Astrocyte (in vitro differentiated cells and primary cell): ENCODE data around the gene AQP1. TPM values are rescaled to one million over a fixed set of nuclear protein-coding genes. Genes with fewer than 3 reads are reported as not detected.

Experiments used
- DNase-seq: peaks from one replicate; pipeline ENCODE4 v3.0.0-alpha.2; 2010; ENCODE audit warnings: low read depth
- FAIRE-seq: peaks from 2 replicates; lab custom pipeline; 2011; peaks lifted over from hg19 to GRCh38; lab: Jason Lieb, UNC
- H2AFZ ChIP-seq: 2 replicates; pipeline ENCODE4 v1.6.0; 2012; ENCODE audit warnings: low read depth, low read length, inconsistent platforms
- H3K27ac ChIP-seq: 2 replicates; pipeline ENCODE4 v1.5.1; 2011; ENCODE audit warnings: low read depth, low read length, inconsistent platforms
- H3K27me3 ChIP-seq: 2 replicates; pipeline ENCODE4 v1.6.0; 2011; ENCODE audit warnings: low read length, inconsistent platforms; ENCODE audit not compliant: insufficient read depth
- H3K36me3 ChIP-seq: 2 replicates; pipeline ENCODE4 v1.5.1; 2011; ENCODE audit warnings: low read length, inconsistent platforms; ENCODE audit not compliant: insufficient read depth
- H3K4me1 ChIP-seq: 2 replicates; pipeline ENCODE4 v1.5.1; 2011; ENCODE audit warnings: low read length, inconsistent platforms; ENCODE audit not compliant: insufficient read depth
- H3K4me2 ChIP-seq: 2 replicates; pipeline ENCODE4 v1.6.0; 2012; ENCODE audit warnings: low read length, inconsistent platforms
- H3K4me3 ChIP-seq: 2 replicates; pipeline ENCODE4 v1.5.1; 2011; ENCODE audit warnings: low read depth, mild to moderate bottlenecking, low read length, inconsistent platforms; ENCODE audit not compliant: insufficient read depth
- H3K79me2 ChIP-seq: 2 replicates; pipeline ENCODE4 v1.6.0; 2012; ENCODE audit warnings: mild to moderate bottlenecking, low read length, inconsistent platforms; ENCODE audit not compliant: insufficient read depth
- H3K9ac ChIP-seq: 2 replicates; pipeline ENCODE4 v1.6.0; 2012; ENCODE audit warnings: mild to moderate bottlenecking, low read length, inconsistent platforms
- H3K9me3 ChIP-seq: 2 replicates; pipeline ENCODE4 v1.5.1; 2012; ENCODE audit warnings: low read depth, mild to moderate bottlenecking, low read length, inconsistent platforms; ENCODE audit not compliant: insufficient read depth
- H4K20me1 ChIP-seq: 2 replicates; pipeline ENCODE4 v1.6.0; 2012; ENCODE audit warnings: low read length, inconsistent platforms; ENCODE audit not compliant: insufficient read depth
- H3K27ac Mint-ChIP-seq: one replicate; pipeline ENCODE4 v1.8.0; 2021; ENCODE audit warnings: mild to moderate bottlenecking, mixed read lengths; ENCODE audit not compliant: unreplicated experiment
- H3K27me3 Mint-ChIP-seq: one replicate; pipeline ENCODE4 v1.8.0; 2021; ENCODE audit warnings: low read depth, mixed read lengths; ENCODE audit not compliant: unreplicated experiment
- H3K36me3 Mint-ChIP-seq: one replicate; pipeline ENCODE4 v1.8.0; 2021; ENCODE audit warnings: low read depth, mixed read lengths; ENCODE audit not compliant: unreplicated experiment
- H3K4me1 Mint-ChIP-seq: one replicate; pipeline ENCODE4 v1.8.0; 2021; ENCODE audit warnings: low read depth, mixed read lengths; ENCODE audit not compliant: unreplicated experiment
- H3K4me3 Mint-ChIP-seq: one replicate; pipeline ENCODE4 v1.8.0; 2021; ENCODE audit warnings: mild to moderate bottlenecking, moderate library complexity, mixed read lengths; ENCODE audit not compliant: unreplicated experiment
- H3K9me3 Mint-ChIP-seq: one replicate; pipeline ENCODE4 v1.8.0; 2021; ENCODE audit warnings: mild to moderate bottlenecking, mixed read lengths; ENCODE audit not compliant: unreplicated experiment
- EZH2 ChIP-seq: IDR thresholded peaks from 2 replicates; pipeline ENCODE4 v1.6.1; 2012; ENCODE audit warnings: mild to moderate bottlenecking, low read length, inconsistent platforms; ENCODE audit not compliant: insufficient read depth
- total RNA-seq: library from RNA; stranded (reverse); gene quantifications from 2 replicates; pipeline ENCODE4 v1.2.1, GENCODE V29; 2021
- TF ChIP-seq, protein P1 (sequence below): IDR thresholded peaks from 2 replicates; pipeline ENCODE4 v1.5.1; 2011; ENCODE audit warnings: low read depth, mild to moderate bottlenecking, inconsistent platforms, low read length, moderate library complexity; ENCODE audit not compliant: insufficient read depth

The AQP1 gene
- total RNA-seq, 1 donor from 2014 or later: 6.7 TPM

DNA sequence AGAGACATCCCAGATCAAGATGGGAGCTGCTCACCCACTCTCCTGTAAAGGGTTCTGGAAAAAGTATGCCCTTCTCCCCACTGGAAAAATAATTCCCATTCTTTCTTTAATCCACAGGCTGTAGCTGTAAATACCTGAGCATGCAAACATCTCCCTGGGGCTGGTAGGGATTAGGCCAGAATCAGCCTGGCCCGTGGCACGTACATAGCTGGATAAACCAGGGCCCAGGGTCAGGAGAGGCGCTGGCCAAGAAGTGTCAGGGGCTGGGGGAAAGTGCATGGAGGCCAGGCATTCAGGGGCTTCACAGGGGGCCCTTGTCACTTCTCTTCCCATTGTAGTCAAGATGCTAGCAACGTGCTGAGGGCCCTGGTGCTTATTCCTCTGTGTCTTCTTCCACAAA, 30.7 kb upstream of the AQP1 start:
- no peaks in the 10 kb centered on the region for H4K20me1 ChIP-seq
- H3K4me1 ChIP-seq: no peaks in the 10 kb centered on the region
- TF ChIP-seq EZH2: no peak
- TF ChIP-seq, protein P1, sequence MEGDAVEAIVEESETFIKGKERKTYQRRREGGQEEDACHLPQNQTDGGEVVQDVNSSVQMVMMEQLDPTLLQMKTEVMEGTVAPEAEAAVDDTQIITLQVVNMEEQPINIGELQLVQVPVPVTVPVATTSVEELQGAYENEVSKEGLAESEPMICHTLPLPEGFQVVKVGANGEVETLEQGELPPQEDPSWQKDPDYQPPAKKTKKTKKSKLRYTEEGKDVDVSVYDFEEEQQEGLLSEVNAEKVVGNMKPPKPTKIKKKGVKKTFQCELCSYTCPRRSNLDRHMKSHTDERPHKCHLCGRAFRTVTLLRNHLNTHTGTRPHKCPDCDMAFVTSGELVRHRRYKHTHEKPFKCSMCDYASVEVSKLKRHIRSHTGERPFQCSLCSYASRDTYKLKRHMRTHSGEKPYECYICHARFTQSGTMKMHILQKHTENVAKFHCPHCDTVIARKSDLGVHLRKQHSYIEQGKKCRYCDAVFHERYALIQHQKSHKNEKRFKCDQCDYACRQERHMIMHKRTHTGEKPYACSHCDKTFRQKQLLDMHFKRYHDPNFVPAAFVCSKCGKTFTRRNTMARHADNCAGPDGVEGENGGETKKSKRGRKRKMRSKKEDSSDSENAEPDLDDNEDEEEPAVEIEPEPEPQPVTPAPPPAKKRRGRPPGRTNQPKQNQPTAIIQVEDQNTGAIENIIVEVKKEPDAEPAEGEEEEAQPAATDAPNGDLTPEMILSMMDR: no peak
- H3K4me3 ChIP-seq: no peak overlapping the region
- no peaks in the 10 kb centered on the region for H3K79me2 ChIP-seq
- FAIRE-seq (no peak), DNase-seq (no peak)
- H3K36me3 Mint-ChIP-seq: peaks cover 5% of the 10 kb centered on the region
- H3K4me3 Mint-ChIP-seq: no peak overlapping the region
- no peaks in the 10 kb centered on the region for H3K27me3 ChIP-seq
- no peak overlapping the region for H3K4me2 ChIP-seq
- no peak overlapping the region for H3K9ac ChIP-seq
- peaks cover 14% of the 10 kb centered on the region for H3K27me3 Mint-ChIP-seq
- H3K27ac Mint-ChIP-seq: no peak overlapping the region
- H3K4me1 Mint-ChIP-seq: peaks cover 21% of the 10 kb centered on the region
- H3K36me3 ChIP-seq: no peaks in the 10 kb centered on the region
- H2AFZ ChIP-seq: no peak overlapping the region
- peaks cover 2% of the 10 kb centered on the region for H3K9me3 Mint-ChIP-seq
- H3K27ac ChIP-seq: no peak overlapping the region
- H3K9me3 ChIP-seq: no peaks in the 10 kb centered on the region

DNA sequence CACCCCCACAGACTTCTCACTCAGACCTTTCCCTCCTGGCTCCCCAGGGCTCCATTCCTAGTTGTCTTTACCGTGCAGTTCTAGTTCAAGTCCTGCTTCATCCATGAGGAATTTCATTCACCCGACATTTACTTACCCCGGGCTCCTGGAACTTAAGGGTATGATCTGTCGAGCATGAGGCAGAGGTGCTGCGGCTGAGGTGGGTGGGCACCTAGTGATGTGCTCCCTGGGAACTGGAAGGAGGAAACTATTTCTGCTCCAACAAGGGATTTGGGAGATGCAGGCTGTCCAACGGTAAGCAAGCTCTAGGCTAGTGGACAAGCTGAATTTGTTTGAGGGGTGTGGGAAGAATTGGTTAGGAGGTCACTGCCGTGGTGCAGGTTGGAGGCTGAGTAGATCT, 30.2 kb upstream of the AQP1 start:
- Mint-ChIP-seq H3K4me1 (peaks cover 21% of the 10 kb centered on the region), H3K4me3 (no peak overlapping the region), H3K27me3 (peaks cover 17% of the 10 kb centered on the region), H3K9me3 (peaks cover 2% of the 10 kb centered on the region), H3K27ac (no peak overlapping the region), H3K36me3 (peaks cover 4% of the 10 kb centered on the region)
- no peak overlapping the region for H3K9ac ChIP-seq
- H4K20me1 ChIP-seq: no peaks in the 10 kb centered on the region
- no peaks in the 10 kb centered on the region for H3K9me3 ChIP-seq
- DNase-seq (no peak), FAIRE-seq (no peak)
- no peak overlapping the region for H3K4me3 ChIP-seq
- no peaks in the 10 kb centered on the region for H3K79me2 ChIP-seq
- peaks cover 1% of the 10 kb centered on the region for H3K27me3 ChIP-seq
- H3K36me3 ChIP-seq: no peaks in the 10 kb centered on the region
- TF ChIP-seq, protein P1: no peak
- no peak for TF ChIP-seq EZH2
- H3K4me2 ChIP-seq: no peak overlapping the region
- H2AFZ ChIP-seq: no peak overlapping the region
- H3K4me1 ChIP-seq: no peaks in the 10 kb centered on the region
- no peak overlapping the region for H3K27ac ChIP-seq

DNA sequence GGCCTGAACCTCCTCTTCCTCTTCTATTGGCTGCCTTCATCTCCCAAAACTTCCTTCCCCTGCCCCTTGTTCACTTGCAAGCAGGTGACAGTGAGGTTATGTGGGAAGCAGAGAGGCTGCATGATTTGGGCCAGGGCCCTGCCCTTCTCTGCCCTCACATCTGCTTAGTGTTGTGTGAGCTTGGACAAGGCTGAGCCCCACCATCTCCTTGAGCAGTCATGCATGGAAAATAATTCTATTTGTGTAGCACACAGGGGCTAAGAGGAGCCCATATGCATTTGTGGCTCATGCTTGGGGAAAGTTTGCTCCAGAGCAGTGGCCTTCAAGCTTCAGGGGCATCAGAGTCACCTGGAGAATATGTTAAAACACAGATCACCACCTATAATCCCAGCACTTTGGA, 26.8 kb upstream of the AQP1 start:
- H3K4me2 ChIP-seq: no peak overlapping the region
- Mint-ChIP-seq H3K4me3 (no peak overlapping the region), H3K27me3 (peaks cover 21% of the 10 kb centered on the region), H3K4me1 (peaks cover 25% of the 10 kb centered on the region), H3K27ac (no peak overlapping the region), H3K36me3 (peaks cover 2% of the 10 kb centered on the region), H3K9me3 (peaks cover 2% of the 10 kb centered on the region)
- FAIRE-seq (no peak), DNase-seq (no peak)
- peaks cover 9% of the 10 kb centered on the region for H4K20me1 ChIP-seq
- H3K9ac ChIP-seq: no peak overlapping the region
- no peaks in the 10 kb centered on the region for H3K36me3 ChIP-seq
- no peaks in the 10 kb centered on the region for H3K79me2 ChIP-seq
- no peaks in the 10 kb centered on the region for H3K9me3 ChIP-seq
- H3K27me3 ChIP-seq: peaks cover 11% of the 10 kb centered on the region
- H3K27ac ChIP-seq: no peak overlapping the region
- no peak for TF ChIP-seq EZH2
- TF ChIP-seq, protein P1: no peak
- no peak overlapping the region for H2AFZ ChIP-seq
- peaks cover 11% of the 10 kb centered on the region for H3K4me1 ChIP-seq
- H3K4me3 ChIP-seq: no peak overlapping the region
